NB4 (cell line): ENCODE measurements around the gene ZNF267.
"Not testable (repeated sequence)": the region's sequence is repeated elsewhere in the genome, so short reads cannot be mapped to it uniquely, and the experiment has no call there.

Source experiments
- DNase-seq: peaks from one replicate; pipeline ENCODE4 v3.0.0; 2010; ENCODE audit warnings: low read depth
- H3K4me3 ChIP-seq: one replicate; pipeline ENCODE4 v1.5.1; 2011; ENCODE audit warnings: mild to moderate bottlenecking, low read depth, low read length, moderate library complexity
- MYC ChIP-seq: IDR thresholded peaks from 2 replicates; pipeline ENCODE4 v1.6.1; 2011; ENCODE audit warnings: low read depth, low read length
- POLR2A ChIP-seq: IDR thresholded peaks from 2 replicates; pipeline ENCODE4 v1.6.1; 2011; ENCODE audit warnings: mild to moderate bottlenecking; ENCODE audit not compliant: insufficient read length; ENCODE audit errors: extremely low read depth
- TF ChIP-seq, protein P1 (sequence below): IDR thresholded peaks from 2 replicates; pipeline ENCODE4 v1.6.1; 2011; ENCODE audit warnings: low read depth, low read length
- TF ChIP-seq, protein P2 (sequence below): IDR thresholded peaks from one replicate; pipeline ENCODE4 v1.5.1; 2012; ENCODE audit warnings: low read depth, low read length

Gene ZNF267

GRCh38 chr16:31873556-31874365, at the start of gene ZNF267:
ZNF267 (plus strand) TSS chr16:31873807; CDS start chr16:31873967, 160 bp downstream.
- H3K4me3 ChIP-seq, result peak within 1 kb of the TSS; percentile 95
- TF ChIP-seq, protein P1, sequence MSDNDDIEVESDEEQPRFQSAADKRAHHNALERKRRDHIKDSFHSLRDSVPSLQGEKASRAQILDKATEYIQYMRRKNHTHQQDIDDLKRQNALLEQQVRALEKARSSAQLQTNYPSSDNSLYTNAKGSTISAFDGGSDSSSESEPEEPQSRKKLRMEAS, result no peak
- TF ChIP-seq POLR2A, result peak; percentile 88
- TF ChIP-seq, protein P2, sequence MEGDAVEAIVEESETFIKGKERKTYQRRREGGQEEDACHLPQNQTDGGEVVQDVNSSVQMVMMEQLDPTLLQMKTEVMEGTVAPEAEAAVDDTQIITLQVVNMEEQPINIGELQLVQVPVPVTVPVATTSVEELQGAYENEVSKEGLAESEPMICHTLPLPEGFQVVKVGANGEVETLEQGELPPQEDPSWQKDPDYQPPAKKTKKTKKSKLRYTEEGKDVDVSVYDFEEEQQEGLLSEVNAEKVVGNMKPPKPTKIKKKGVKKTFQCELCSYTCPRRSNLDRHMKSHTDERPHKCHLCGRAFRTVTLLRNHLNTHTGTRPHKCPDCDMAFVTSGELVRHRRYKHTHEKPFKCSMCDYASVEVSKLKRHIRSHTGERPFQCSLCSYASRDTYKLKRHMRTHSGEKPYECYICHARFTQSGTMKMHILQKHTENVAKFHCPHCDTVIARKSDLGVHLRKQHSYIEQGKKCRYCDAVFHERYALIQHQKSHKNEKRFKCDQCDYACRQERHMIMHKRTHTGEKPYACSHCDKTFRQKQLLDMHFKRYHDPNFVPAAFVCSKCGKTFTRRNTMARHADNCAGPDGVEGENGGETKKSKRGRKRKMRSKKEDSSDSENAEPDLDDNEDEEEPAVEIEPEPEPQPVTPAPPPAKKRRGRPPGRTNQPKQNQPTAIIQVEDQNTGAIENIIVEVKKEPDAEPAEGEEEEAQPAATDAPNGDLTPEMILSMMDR, result no peak
- peak; percentile 93 for DNase-seq

DNA sequence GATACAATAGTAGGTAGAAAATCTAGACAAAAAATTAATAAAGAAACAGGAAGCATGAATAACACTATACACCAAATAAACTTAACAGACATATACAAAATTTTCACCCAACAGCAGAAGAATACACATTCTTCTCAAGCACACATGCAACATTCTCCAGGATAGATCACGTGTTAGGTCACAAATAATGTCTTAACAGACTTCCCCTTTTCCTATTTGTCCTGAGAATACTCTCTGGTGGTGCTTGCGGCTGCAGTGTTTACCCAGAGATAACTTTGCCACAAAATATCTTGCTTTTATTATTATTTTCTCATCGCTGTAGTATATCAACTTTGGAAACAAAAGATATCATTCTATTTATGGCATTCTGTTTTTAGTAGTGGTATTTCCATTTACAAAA, 40.6 kb upstream of the ZNF267 start:
- H3K4me3 ChIP-seq, result no peak overlapping the region
- TF ChIP-seq, protein P1, result peak; percentile 46; the same call in 1 of the 2 replicates
- TF ChIP-seq MYC, result no peak
- no peak for TF ChIP-seq POLR2A

DNA sequence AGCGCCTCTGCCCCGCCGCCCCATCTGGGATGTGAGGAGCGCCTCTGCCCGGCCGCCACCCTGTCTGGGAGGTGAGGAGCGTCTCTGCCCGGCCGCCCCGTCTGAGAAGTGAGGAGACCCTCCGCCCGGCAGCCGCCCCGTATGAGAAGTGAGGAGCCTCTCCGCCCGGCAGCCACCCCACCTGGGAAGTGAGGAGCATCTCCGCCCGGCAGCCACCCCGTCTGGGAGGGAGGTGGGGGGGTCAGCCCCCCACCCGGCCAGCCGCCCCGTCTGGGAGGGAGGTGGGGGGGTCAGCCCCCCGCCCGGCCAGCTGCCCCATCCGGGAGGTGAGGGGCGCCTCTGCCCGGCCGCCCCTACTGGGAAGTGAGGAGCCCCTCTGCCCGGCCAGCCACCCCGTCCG, 37.2 kb upstream of the ZNF267 start:
- H3K4me3 ChIP-seq, DNase-seq: not testable (repeated sequence)

More for the DNA sequence above, 40.6 kb upstream of the ZNF267 start:
- peak; percentile 6 for DNase-seq

DNA sequence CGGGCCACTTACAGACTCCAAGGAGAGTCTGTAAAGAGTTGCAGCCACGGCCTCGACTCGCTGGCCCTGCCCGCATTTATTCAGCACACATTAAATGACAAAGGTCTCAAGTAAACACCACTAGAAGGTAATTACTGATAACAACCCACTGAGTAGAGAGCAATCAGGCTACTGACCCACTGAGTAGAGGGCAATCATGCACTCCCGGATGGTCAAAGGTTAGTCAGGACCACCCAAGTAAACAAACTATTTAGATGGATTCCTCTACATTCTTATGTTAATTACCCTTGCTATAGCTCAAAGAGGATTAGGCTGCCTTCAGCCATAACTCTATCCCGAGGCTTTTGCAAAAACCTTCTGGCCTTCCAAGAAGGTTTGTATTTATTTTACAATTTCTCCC, 30.7 kb upstream of the ZNF267 start:
- TF ChIP-seq, protein P2, result no peak
- no peak for DNase-seq
- no peak overlapping the region for H3K4me3 ChIP-seq

DNA sequence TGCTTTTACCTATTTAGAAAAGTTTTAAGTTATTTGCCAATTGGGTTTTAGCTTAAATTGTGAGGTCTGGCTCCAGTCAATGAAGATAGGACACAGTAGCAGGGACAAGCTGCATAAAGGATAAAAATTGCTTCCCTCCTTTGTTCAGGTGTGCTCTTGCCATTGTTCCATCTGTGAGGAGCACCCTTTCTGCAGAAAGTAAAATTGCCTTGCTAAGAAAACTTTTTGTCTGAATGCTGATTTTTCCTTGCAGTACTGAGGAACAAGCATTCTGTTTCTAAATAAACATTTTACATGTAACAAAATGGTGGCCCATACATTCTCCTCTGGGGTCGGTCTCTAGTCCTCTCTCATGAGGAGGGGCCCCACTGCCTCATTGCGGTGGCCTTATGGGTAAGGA, 25.0 kb upstream of the ZNF267 start:
- DNase-seq, H3K4me3 ChIP-seq: not testable (repeated sequence)

GRCh38 chr16:31853291-31853690, 20.3 kb upstream of the ZNF267 start:
- DNase-seq, result no peak
- H3K4me3 ChIP-seq, result no peak overlapping the region
- TF ChIP-seq, protein P2, result no peak
- TF ChIP-seq MYC (no peak), POLR2A (no peak)
- TF ChIP-seq, protein P1, result no peak

- H3K4me3 ChIP-seq, result no peak overlapping the region
- TF ChIP-seq, protein P2, result no peak
- TF ChIP-seq MYC (no peak), POLR2A (no peak)
- TF ChIP-seq, protein P1, result no peak
- no peak for DNase-seq
Observed at GRCh38 chr16:31860508-31860907, 13.1 kb upstream of the ZNF267 start.
